Keratinocyte (primary cell): Measurements from ENCODE around the gene GLI3. TPM values are rescaled to one million over a fixed set of nuclear protein-coding genes. Genes with fewer than 3 reads are reported as not detected.
A peak's percentile ranks its signal among the peaks of the same experiment; 100 is the strongest.

ENCODE experiments used
- DNase-seq: peaks from one replicate; pipeline ENCODE4 v3.0.0-alpha.2; 2011; ENCODE audit warnings: low read depth, missing footprints, low spot score
- FAIRE-seq: peaks from 2 replicates; lab custom pipeline; 2011; peaks lifted over from hg19 to GRCh38; lab: Jason Lieb, UNC
- H2AFZ ChIP-seq: 2 replicates; pipeline ENCODE4 v1.6.0; 2012; ENCODE audit warnings: low read length, control low read depth, inconsistent platforms; ENCODE audit not compliant: control insufficient read depth
- H3K27ac ChIP-seq: 2 replicates; pipeline ENCODE4 v1.5.1; 2011; ENCODE audit warnings: low read length; ENCODE audit not compliant: control insufficient read depth, insufficient read depth
- H3K27me3 ChIP-seq: 3 replicates; pipeline ENCODE4 v1.6.0; 2011; ENCODE audit warnings: low read length; ENCODE audit not compliant: control insufficient read depth, insufficient read depth; ENCODE audit errors: extremely low read depth
- H3K36me3 ChIP-seq, 2 experiments: 2 replicates in 1 of 2; 3 replicates in 1 of 2; pipeline ENCODE4 v1.5.1; 2011; ENCODE audit warnings: low read length in 2 of 2, mild to moderate bottlenecking in 1 of 2; ENCODE audit not compliant: control insufficient read depth in 2 of 2, insufficient read depth in 2 of 2; ENCODE audit errors: extremely low read depth in 1 of 2
- H3K4me1 ChIP-seq: 3 replicates; pipeline ENCODE4 v1.5.1; 2011; ENCODE audit warnings: low read length; ENCODE audit not compliant: control insufficient read depth, insufficient read depth; ENCODE audit errors: extremely low read depth
- H3K4me2 ChIP-seq: 3 replicates; pipeline ENCODE4 v1.6.0; 2011; ENCODE audit warnings: low read depth, low read length; ENCODE audit not compliant: control insufficient read depth, insufficient read depth; ENCODE audit errors: extremely low read depth
- H3K4me3 ChIP-seq, 3 experiments: fragments of 200-600 bp in 1 of 3; sonication (generic) in 1 of 3; 2 replicates in 2 of 3; 3 replicates in 1 of 3; pipeline ENCODE4 v1.5.1; 2011 to 2016; ENCODE audit warnings: low read length in 3 of 3, mild to moderate bottlenecking in 3 of 3, control low read depth in 2 of 3, inconsistent platforms in 1 of 3, low read depth in 1 of 3, mixed read lengths in 1 of 3, mixed run types in 1 of 3, moderate library complexity in 1 of 3; ENCODE audit not compliant: control insufficient read depth in 2 of 3, insufficient read depth in 2 of 3; ENCODE audit errors: extremely low read depth in 1 of 3
- H3K79me2 ChIP-seq: 2 replicates; pipeline ENCODE4 v1.6.0; 2012; ENCODE audit warnings: low read length; ENCODE audit not compliant: control insufficient read depth, insufficient read depth
- H3K9ac ChIP-seq: 3 replicates; pipeline ENCODE4 v1.6.0; 2011; ENCODE audit warnings: low read length; ENCODE audit not compliant: control insufficient read depth, insufficient read depth; ENCODE audit errors: extremely low read depth
- H3K9me1 ChIP-seq: 3 replicates; pipeline ENCODE4 v1.6.0; 2011; ENCODE audit warnings: low read length; ENCODE audit not compliant: control insufficient read depth, insufficient read depth; ENCODE audit errors: extremely low read depth
- H3K9me3 ChIP-seq: 2 replicates; pipeline ENCODE4 v1.5.1; 2012; ENCODE audit warnings: low read depth, low read length; ENCODE audit not compliant: control insufficient read depth
- H4K20me1 ChIP-seq: 3 replicates; pipeline ENCODE4 v1.6.0; 2011; ENCODE audit warnings: low read length; ENCODE audit not compliant: control insufficient read depth, insufficient read depth; ENCODE audit errors: extremely low read depth
- EZH2 ChIP-seq: IDR thresholded peaks from one replicate; pipeline ENCODE4 v1.6.1; 2012; ENCODE audit warnings: inconsistent platforms, mild to moderate bottlenecking, low read length, moderate library complexity
- dilution Hi-C: fragments of 300-500 bp; cut with MboI; formaldehyde crosslinking; loops from one replicate; pipeline ENCODE4 v1.7.0; 2020; ENCODE audit warnings: low sequenced_read_pairs; ENCODE audit not compliant: extremely low pct_ligation_motif_present
- polyA plus RNA-seq, 5 experiments: library from polyadenylated mRNA; depleted of rRNA in 3 of 5; stranded (reverse) in 3 of 5; stranded (forward) in 1 of 5; unstranded in 1 of 5; fragments of >200 nt; gene quantifications; 1 replicate in 1 of 5; 2 replicates in 3 of 5; 3 replicates in 1 of 5; pipeline versions ENCODE4 v1.2.1 to v1.2.3, GENCODE V29; 2011 to 2012; ENCODE audit warnings: missing spikeins in 2 of 5, low read depth in 1 of 5, low replicate concordance in 1 of 5
- TF ChIP-seq, protein P1 (sequence below), 3 experiments: IDR thresholded peaks in 1 of 3; conservative IDR thresholded peaks in 1 of 3; optimal IDR thresholded peaks in 1 of 3; 2 replicates in 2 of 3; 3 replicates in 1 of 3; pipeline versions ENCODE3 to v1.5.1; 2011; ENCODE audit warnings: low read length in 3 of 3, mild to moderate bottlenecking in 3 of 3, moderate library complexity in 2 of 3, control low read depth in 1 of 3, inconsistent platforms in 1 of 3; ENCODE audit not compliant: insufficient read depth in 2 of 3; ENCODE audit errors: extremely low read depth in 1 of 3

Gene GLI3
- polyA plus RNA-seq, 1 donor (not counting 4 experiments of a cell fraction or from before 2014, with no cell fraction given): 3.6 TPM

DNA sequence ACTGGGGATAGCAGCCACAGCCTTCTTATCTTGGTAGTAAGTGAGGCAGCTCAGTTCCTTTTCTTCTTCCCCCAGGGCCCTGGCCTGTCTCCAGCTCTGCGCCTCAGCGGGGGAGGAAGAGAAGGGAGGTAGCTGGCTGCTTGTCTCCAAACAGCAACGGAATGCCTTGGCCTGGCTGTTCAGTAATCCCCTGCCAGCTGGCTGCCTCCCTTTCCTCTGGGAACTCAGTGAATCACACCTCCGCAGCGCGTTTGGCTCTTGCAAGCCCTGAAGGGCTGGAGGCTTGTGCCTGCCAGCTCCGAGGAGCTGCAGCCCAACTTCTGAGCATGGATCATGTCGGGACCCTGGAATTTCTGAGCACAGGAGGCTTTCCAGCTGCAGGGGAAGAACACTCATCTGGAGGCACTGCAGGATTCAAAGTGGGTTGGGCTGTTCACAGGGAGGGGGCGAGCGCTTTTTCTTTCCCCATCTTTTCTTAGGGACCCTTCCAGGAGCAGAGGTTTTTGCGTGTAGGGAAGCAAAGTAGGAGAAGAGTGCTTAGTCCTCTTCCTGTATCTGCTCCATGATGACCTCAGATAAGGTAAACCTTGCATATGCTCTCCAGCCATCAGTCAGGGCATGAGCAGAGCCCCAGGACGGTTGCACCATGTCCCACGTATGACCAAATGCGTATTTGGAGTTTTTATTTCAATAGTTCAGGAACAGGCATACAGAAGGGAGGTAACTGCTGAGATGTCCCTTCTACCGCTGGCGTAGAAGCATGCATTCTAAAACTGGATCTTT is 280.9 kb downstream of the GLI3 start:
- DNase-seq: peak; percentile 63
- FAIRE-seq: peak; percentile 95
- H3K4me3 ChIP-seq: peak overlapping the region in 1 of 3 experiments; percentile 19
- TF ChIP-seq EZH2: no peak
- TF ChIP-seq, protein P1, sequence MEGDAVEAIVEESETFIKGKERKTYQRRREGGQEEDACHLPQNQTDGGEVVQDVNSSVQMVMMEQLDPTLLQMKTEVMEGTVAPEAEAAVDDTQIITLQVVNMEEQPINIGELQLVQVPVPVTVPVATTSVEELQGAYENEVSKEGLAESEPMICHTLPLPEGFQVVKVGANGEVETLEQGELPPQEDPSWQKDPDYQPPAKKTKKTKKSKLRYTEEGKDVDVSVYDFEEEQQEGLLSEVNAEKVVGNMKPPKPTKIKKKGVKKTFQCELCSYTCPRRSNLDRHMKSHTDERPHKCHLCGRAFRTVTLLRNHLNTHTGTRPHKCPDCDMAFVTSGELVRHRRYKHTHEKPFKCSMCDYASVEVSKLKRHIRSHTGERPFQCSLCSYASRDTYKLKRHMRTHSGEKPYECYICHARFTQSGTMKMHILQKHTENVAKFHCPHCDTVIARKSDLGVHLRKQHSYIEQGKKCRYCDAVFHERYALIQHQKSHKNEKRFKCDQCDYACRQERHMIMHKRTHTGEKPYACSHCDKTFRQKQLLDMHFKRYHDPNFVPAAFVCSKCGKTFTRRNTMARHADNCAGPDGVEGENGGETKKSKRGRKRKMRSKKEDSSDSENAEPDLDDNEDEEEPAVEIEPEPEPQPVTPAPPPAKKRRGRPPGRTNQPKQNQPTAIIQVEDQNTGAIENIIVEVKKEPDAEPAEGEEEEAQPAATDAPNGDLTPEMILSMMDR (optimal IDR thresholded peaks at IDR 0.05 in 1 of 3, IDR thresholded peaks at IDR 0.05 in 1 of 3, conservative IDR thresholded peaks at IDR 0.05 in 1 of 3; ENCODE audit: extremely low read depth in 1 of 3, insufficient read depth in 2 of 3, low read length in 3 of 3): no peak
- no peaks in the 10 kb centered on the region for H3K27me3 ChIP-seq
- no peaks in the 10 kb centered on the region for H3K79me2 ChIP-seq
- H3K4me1 ChIP-seq: peaks cover 21% of the 10 kb centered on the region
- no peak overlapping the region for H3K9ac ChIP-seq
- H3K9me3 ChIP-seq: no peaks in the 10 kb centered on the region
- no peaks in the 10 kb centered on the region for H4K20me1 ChIP-seq
- H2AFZ ChIP-seq: peak overlapping the region; percentile 35
- H3K4me2 ChIP-seq: peak overlapping the region; percentile 73
- dilution Hi-C loops: no loop called here
- no peaks in the 10 kb centered on the region for H3K36me3 ChIP-seq
- peaks cover 3% of the 10 kb centered on the region for H3K9me1 ChIP-seq
- H3K27ac ChIP-seq: no peak overlapping the region

DNA sequence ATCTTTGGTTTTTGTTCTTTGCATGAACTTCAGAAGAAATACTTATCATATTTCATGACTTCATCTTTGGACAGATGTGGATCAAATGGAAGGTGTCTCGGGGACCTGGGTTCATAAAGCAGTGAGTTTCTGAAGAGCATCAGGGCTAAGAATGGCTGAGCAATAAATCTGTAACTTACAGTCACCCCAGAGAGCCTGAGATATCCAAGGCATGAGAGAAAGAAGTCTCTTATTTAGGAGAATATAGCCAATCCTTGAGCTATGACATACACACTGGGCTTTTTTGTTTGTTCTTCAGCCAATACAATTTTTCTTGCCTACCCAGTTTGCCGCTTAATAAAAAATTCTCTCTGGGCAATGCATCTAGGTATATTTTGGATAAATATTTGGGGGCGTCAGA is 281.6 kb downstream of the GLI3 start:
- peaks cover 21% of the 10 kb centered on the region for H3K4me1 ChIP-seq
- no peaks in the 10 kb centered on the region for H3K79me2 ChIP-seq
- no peak overlapping the region for H3K4me3 ChIP-seq
- H2AFZ ChIP-seq: no peak overlapping the region
- H3K36me3 ChIP-seq: no peaks in the 10 kb centered on the region
- dilution Hi-C loops: no loop called here
- H3K27ac ChIP-seq: no peak overlapping the region
- TF ChIP-seq, protein P1 (optimal IDR thresholded peaks at IDR 0.05 in 1 of 3, IDR thresholded peaks at IDR 0.05 in 1 of 3, conservative IDR thresholded peaks at IDR 0.05 in 1 of 3; ENCODE audit: extremely low read depth in 1 of 3, insufficient read depth in 2 of 3, low read length in 3 of 3): no peak
- TF ChIP-seq EZH2: no peak
- no peaks in the 10 kb centered on the region for H3K27me3 ChIP-seq
- no peak for FAIRE-seq
- H3K9ac ChIP-seq: no peak overlapping the region
- H3K9me1 ChIP-seq: peaks cover 3% of the 10 kb centered on the region
- no peak for DNase-seq
- H3K9me3 ChIP-seq: no peaks in the 10 kb centered on the region
- H3K4me2 ChIP-seq: peak overlapping the region; percentile 73
- H4K20me1 ChIP-seq: no peaks in the 10 kb centered on the region
